ENCODE measurements around the gene COL6A5.

Gene COL6A5

GRCh38 chr3:130456540-130456939 is 111.1 kb downstream of the COL6A5 start:
- DNase-seq: no peak

- no peak for DNase-seq
These were observed 112.2 kb downstream of the COL6A5 start for GRCh38 chr3:130457671-130458070.

GRCh38 chr3:130459944-130460343 is 114.5 kb downstream of the COL6A5 start:
- no peak for DNase-seq

- no peak for DNase-seq
These were observed 116.6 kb downstream of the COL6A5 start for GRCh38 chr3:130462089-130462488.

- no peak for DNase-seq
These were observed 117.7 kb downstream of the COL6A5 start for GRCh38 chr3:130463221-130463620.

- no peak for DNase-seq
These were observed 120.0 kb downstream of the COL6A5 start for GRCh38 chr3:130465521-130465920.

GRCh38 chr3:130468311-130468710 is 122.8 kb downstream of the COL6A5 start:
- DNase-seq: no peak

GRCh38 chr3:130470126-130470525 is 124.7 kb downstream of the COL6A5 start:
- DNase-seq: peak; percentile 27

GRCh38 chr3:130473416-130473815 is 127.9 kb downstream of the COL6A5 start:
- no peak for DNase-seq

GRCh38 chr3:130480736-130481135 is 135.3 kb downstream of the COL6A5 start:
- peak; percentile 77 for DNase-seq

GRCh38 chr3:130488288-130488687 is 142.8 kb downstream of the COL6A5 start:
- no peak for DNase-seq

- DNase-seq: no peak
These were observed 143.4 kb downstream of the COL6A5 start for GRCh38 chr3:130488769-130489450.

- DNase-seq: peak; percentile 40
These were observed 144.8 kb downstream of the COL6A5 start for GRCh38 chr3:130490241-130490640.

GRCh38 chr3:130491431-130491830 is 146.0 kb downstream of the COL6A5 start:
- no peak for DNase-seq

GRCh38 chr3:130504701-130505100 is 159.2 kb downstream of the COL6A5 start:
- no peak for DNase-seq

GRCh38 chr3:130506031-130506430 is 160.6 kb downstream of the COL6A5 start:
- no peak for DNase-seq

- no peak for DNase-seq
These were observed 162.3 kb downstream of the COL6A5 start for GRCh38 chr3:130507746-130508145.

- peak; percentile 80 for DNase-seq
These were observed 163.5 kb downstream of the COL6A5 start for GRCh38 chr3:130509008-130509407.

- peak; percentile 35 for DNase-seq
These were observed 169.2 kb downstream of the COL6A5 start for GRCh38 chr3:130514681-130515080.

- DNase-seq: no peak
These were observed 170.3 kb downstream of the COL6A5 start for GRCh38 chr3:130515755-130516154.

GRCh38 chr3:130516645-130517512 is 171.4 kb downstream of the COL6A5 start, which contains the start of gene COL6A6:
Gene COL6A6, plus strand, starts transcription at chr3:130517177. Its CDS starts 43,188 bp downstream, at chr3:130560365.
- peak; percentile 64 for DNase-seq

- DNase-seq: peak; percentile 45
These were observed 172.1 kb downstream of the COL6A5 start for GRCh38 chr3:130517602-130518001.

GRCh38 chr3:130519754-130520153 is 174.3 kb downstream of the COL6A5 start:
- DNase-seq: no peak

GRCh38 chr3:130522399-130522798 is 176.9 kb downstream of the COL6A5 start:
- DNase-seq: no peak

Data from right hindlimb (tissue), 1 donor.